IPS-18a (cell line): ENCODE data around the gene SIGLEC9.

Experiments
- H3K27ac ChIP-seq: one replicate; pipeline ENCODE4 v1.5.1; 2013; ENCODE audit warnings: low read length
- H3K27me3 ChIP-seq: one replicate; pipeline ENCODE4 v1.6.1; 2013; ENCODE audit warnings: mild to moderate bottlenecking, low read length; ENCODE audit not compliant: control insufficient read depth, insufficient read depth
- H3K36me3 ChIP-seq: one replicate; pipeline ENCODE4 v1.6.1; 2013; ENCODE audit warnings: low read depth, low read length; ENCODE audit not compliant: control insufficient read depth
- H3K4me1 ChIP-seq: one replicate; pipeline ENCODE4 v1.6.1; 2013; ENCODE audit warnings: low read depth, low read length; ENCODE audit not compliant: control insufficient read depth
- H3K4me3 ChIP-seq: one replicate; pipeline ENCODE4 v1.5.1; 2013; ENCODE audit warnings: low read length
- H3K9ac ChIP-seq: one replicate; pipeline ENCODE4 v1.6.1; 2013; ENCODE audit warnings: mild to moderate bottlenecking, low read length, moderate library complexity
- H3K9me3 ChIP-seq: one replicate; pipeline ENCODE4 v1.6.1; 2013; ENCODE audit warnings: low read depth, low read length; ENCODE audit not compliant: control insufficient read depth

SIGLEC9 gene

DNA sequence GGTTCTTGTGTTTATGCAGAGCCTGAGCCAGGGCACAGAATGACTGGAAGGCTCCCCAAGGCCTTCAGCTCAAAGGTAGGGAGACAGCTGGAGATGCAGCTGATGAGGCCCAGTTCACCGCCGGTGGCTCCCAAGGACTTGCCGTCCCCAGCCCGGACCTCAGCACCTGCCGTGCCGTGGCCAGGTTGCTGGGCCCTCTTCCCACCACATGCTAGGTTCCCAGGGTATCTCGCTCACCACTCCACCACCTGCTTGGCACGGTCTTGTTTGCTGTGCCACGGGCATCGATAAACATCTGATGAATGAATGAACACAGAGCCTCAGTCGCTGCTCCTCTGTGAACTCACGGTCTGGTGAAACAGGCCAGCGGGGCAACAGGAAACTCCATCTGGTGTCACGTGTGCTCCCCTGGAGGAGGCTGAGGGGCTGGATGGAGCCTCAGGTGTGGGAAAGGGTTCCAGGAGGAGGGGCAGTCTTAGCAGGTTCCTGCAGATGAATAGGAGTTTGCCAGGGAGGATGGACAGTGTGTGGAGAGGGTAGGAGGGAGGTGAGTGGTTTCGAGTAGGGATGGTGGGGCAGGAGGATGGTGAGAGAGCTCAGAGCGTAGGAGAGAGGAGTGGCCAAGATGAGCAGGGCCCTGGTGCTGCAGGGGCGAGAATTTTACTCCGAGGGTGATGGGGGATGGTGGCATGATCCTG is 38.4 kb upstream of the SIGLEC9 start:
- H3K27me3 ChIP-seq, result no peaks in the 10 kb centered on the region
- no peaks in the 10 kb centered on the region for H3K36me3 ChIP-seq
- no peak overlapping the region for H3K4me3 ChIP-seq
- no peaks in the 10 kb centered on the region for H3K4me1 ChIP-seq
- H3K27ac ChIP-seq, result no peak overlapping the region
- no peak overlapping the region for H3K9ac ChIP-seq
- H3K9me3 ChIP-seq, result no peaks in the 10 kb centered on the region

DNA sequence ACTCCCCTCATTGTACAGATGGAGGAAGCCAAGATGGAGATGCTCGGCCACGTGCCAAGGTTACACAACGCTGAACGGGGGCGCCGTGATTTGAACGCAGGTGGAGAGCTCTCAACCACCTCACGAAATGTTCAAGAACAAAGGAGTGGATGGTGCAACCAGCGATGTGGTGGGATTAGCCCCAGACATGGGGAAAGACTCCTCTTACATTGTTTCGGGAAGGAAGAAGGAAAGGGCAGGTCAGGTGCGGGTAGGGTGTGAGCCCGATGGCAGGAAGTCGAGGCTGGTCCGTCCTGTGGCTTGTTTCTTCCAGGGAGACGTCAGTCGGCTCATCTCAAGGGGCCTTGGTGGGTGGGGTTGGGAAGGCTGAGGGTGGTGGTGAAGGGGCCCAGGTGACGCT is 34.9 kb upstream of the SIGLEC9 start:
- Histone ChIP-seq H3K27ac (no peak overlapping the region), H3K9me3 (no peaks in the 10 kb centered on the region), H3K27me3 (no peaks in the 10 kb centered on the region), H3K36me3 (no peaks in the 10 kb centered on the region), H3K9ac (no peak overlapping the region), H3K4me3 (no peak overlapping the region), H3K4me1 (peaks cover 3% of the 10 kb centered on the region)

DNA sequence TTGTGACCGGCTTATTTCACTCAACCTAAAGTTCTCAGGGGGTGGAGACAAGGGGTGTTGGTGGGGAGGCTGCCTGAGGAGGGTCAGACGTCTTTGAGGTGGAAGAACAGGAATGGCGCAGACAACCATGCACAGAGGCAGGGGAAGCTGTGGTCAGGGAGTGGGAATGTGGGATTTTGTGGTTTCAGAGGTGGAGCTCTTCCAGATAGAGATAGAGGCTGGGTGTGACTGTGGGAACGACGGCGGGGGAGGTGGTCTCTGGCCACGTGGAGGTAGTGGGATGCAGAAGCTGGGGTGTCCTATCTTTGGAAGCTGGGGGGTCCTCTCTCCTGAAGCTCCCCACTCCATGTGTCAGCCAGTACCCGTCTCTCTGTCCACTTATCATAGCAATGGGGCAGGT is 34.2 kb upstream of the SIGLEC9 start:
- H3K9ac ChIP-seq, result no peak overlapping the region
- no peaks in the 10 kb centered on the region for H3K27me3 ChIP-seq
- no peak overlapping the region for H3K4me3 ChIP-seq
- no peak overlapping the region for H3K27ac ChIP-seq
- no peaks in the 10 kb centered on the region for H3K9me3 ChIP-seq
- peaks cover 3% of the 10 kb centered on the region for H3K4me1 ChIP-seq
- no peaks in the 10 kb centered on the region for H3K36me3 ChIP-seq

DNA sequence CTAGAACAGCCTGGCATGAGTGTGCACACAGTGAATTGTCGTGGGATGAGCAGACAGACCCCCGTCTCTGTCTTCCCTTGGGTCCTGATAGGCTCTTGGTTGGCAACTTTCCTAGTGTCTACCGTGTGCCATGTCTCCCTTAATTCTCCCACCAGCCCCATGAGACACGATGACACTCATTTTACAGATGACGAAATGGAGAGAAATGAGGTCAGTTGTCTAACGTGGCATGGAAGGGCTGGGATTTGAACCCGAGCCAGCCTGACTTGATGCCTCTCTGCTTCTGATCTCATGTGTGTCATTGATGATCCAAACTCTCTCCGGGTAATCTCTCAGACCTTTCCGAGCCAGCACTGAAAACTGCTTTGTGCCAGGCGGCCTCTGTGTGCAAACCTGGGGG is 33.6 kb upstream of the SIGLEC9 start:
- Histone ChIP-seq H3K4me3 (no peak overlapping the region), H3K27ac (no peak overlapping the region), H3K36me3 (no peaks in the 10 kb centered on the region), H3K4me1 (peaks cover 3% of the 10 kb centered on the region), H3K9me3 (no peaks in the 10 kb centered on the region), H3K27me3 (no peaks in the 10 kb centered on the region), H3K9ac (no peak overlapping the region)

DNA sequence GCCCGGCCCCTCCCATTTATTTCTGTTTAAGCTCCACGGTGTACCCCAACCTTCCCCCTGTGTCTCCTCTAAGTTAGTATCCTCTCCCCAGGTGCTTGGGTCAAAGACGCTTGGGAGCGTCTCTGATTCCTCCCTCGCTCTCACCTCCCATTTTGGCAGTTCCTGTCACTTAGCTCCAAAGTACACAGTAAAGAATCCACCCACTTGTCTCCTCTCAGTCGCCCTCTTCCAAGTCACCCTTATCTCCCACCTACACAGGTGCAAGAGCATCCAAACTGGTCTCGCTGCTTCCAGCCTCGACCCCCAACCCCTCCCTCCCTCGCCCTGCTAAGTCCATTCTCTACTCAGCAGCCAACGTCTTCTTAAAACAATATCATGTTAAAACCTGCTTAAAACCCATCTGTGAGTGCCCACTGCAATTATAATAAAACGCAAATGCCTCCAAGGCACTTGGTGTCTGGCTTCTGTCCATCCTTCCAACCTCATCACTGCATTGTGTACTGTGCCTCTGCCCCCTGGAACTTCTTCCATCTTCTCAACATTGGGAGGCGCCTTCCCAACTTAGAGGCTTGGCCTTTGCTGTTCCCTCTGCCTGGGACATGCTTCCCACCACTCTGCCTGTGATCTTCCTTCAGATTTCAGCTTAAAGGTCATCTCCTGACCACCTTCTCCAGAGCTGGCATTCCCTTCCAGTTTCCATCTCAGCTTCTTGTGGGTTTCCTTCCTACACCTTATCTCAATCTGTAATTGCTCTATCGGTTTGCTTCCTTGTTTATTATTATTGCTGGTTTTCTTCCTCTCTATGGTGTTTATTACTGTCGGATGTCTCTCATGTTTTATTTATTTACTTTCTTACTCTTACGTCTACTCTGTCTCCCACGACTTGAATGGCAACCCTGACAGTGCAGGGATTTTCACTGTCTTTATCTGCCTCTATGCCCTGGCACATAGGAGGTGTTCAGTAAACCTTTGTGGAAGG is 32.5 kb upstream of the SIGLEC9 start:
- peaks cover 3% of the 10 kb centered on the region for H3K4me1 ChIP-seq
- no peak overlapping the region for H3K9ac ChIP-seq
- no peak overlapping the region for H3K4me3 ChIP-seq
- H3K27me3 ChIP-seq, result no peaks in the 10 kb centered on the region
- no peaks in the 10 kb centered on the region for H3K9me3 ChIP-seq
- H3K27ac ChIP-seq, result no peak overlapping the region
- H3K36me3 ChIP-seq, result no peaks in the 10 kb centered on the region

DNA sequence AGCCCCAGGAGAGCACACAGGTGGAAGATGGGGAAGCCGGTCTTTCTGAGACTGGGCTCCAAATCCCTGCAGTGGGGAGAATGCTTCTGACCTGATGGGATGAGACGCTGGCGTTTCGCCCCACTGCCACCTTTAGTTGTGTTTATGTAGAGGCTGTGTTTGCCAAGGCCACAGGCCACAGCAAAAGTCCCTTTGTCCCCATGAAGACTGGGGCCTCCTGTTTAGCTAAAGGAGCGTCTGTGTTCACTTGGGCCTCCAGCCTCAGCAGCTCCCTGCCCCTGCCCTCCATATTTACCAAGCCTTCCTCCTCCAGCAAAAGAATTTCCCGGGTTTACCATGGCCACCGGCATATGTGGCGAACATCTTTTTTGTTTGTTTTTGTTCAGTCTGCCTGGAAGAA is 31.6 kb upstream of the SIGLEC9 start:
- H3K9ac ChIP-seq, result no peak overlapping the region
- H3K27ac ChIP-seq, result no peak overlapping the region
- H3K36me3 ChIP-seq, result no peaks in the 10 kb centered on the region
- no peaks in the 10 kb centered on the region for H3K27me3 ChIP-seq
- H3K4me3 ChIP-seq, result no peak overlapping the region
- H3K9me3 ChIP-seq, result no peaks in the 10 kb centered on the region
- peaks cover 3% of the 10 kb centered on the region for H3K4me1 ChIP-seq

DNA sequence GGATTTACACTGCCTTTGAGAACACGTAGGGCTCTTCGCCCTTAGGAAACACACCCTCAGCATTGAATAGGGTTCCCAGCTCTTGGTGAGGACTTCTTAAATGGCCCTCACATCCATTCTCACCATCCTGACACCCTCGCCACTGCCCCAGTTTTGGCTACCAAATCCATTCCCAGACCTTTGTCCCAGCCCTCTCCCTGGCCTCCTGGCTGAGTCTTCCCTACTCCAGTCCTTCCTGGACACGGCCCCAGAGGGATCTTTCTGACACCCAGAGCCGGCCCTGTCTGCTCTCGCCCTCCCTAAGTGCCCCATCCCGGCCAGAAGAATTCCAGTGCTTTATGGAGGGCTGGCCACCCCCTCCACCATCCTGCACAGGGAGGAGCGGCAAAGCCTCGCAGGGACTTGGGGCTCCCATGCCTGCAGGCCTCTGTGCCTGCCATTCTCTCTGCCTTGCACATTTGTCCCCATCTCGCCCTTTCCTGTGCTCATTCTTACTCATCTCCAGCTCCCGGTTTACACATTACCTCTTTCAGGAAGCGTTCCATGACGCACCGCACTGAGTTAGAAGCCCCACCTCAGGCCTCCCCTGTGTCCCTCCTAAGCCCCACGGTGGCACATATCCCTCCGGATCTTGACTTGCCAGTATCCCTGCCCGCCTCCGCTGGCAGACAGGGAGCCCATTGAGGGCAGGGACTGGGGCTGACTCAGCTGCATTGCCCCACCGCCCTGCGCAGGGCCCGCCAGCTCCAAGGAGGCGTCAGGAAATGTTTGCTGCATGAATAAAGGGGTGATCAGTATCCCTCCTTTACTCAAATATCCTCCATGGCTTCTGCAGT is 31.0 kb upstream of the SIGLEC9 start:
- H3K27ac ChIP-seq, result no peak overlapping the region
- H3K36me3 ChIP-seq, result no peaks in the 10 kb centered on the region

DNA sequence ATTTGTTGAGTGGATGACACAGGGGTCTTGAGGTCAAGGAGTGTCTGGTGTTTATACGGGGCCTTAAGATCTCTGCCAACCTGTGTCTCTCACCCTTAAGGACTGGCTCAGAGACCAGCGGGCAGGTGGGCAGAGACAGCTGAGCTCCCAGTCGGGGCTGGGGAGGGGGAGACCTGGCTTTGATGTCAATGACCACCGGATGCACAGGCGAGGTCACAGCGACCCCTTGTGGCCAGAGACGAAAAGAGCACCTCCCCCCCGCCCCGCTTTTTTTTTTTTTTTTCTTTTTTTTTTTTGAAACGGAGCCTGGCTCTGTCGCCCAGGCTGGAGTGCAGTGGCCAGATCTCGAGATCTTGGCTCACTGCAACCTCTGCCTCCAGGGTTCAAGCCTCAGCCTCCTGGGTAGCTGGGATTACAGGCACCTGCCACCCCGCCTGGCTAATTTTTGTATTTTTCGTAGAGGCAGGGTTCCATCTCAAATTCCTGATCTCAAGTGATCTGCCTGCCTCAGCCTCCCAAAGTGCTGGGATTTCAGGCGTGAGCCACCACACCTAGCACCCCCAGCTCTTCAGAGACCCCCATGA is 29.9 kb upstream of the SIGLEC9 start:
- Histone ChIP-seq H3K9ac (no peak overlapping the region), H3K9me3 (no peaks in the 10 kb centered on the region), H3K36me3 (no peaks in the 10 kb centered on the region), H3K27me3 (no peaks in the 10 kb centered on the region), H3K4me3 (no peak overlapping the region), H3K4me1 (peaks cover 3% of the 10 kb centered on the region), H3K27ac (no peak overlapping the region)

More for the DNA sequence above, 31.0 kb upstream of the SIGLEC9 start:
- H3K9ac ChIP-seq, result no peak overlapping the region
- H3K4me3 ChIP-seq, result no peak overlapping the region
- H3K9me3 ChIP-seq, result no peaks in the 10 kb centered on the region
- no peaks in the 10 kb centered on the region for H3K27me3 ChIP-seq
- peaks cover 3% of the 10 kb centered on the region for H3K4me1 ChIP-seq

DNA sequence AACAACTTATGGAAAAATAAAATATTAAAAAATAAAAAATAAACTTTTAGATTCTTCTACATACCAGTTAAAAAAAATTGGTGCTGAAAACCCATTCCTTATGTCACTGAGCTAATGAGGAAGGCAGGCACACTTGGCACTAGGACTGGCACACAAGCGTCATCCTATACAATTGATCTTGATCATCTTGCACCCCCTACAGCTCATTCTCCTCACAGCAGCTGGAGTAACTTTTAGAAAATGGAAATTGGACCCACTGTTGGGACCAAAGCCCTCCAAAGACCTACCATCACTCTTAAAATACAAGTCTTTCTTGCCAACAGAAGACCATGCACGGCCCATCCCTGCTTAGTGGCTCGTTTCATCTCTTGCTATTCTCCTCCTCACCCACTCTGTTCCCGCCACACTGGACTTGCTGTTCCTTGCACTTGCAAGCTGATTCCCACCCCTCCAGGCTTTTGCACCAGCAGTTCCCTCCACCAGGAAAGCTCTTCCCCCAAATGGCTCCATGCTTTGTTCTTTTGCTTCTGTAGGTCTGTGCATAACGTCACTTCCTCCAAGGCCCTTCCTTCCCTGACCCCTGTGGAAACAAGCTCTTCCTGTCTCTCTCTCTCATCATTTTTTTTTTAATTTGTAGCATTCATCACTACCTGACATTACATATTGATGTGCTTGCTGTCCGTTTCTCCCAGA is 28.1 kb upstream of the SIGLEC9 start:
- peaks cover 3% of the 10 kb centered on the region for H3K4me1 ChIP-seq
- H3K27ac ChIP-seq, result no peak overlapping the region
- no peak overlapping the region for H3K4me3 ChIP-seq
- H3K36me3 ChIP-seq, result no peaks in the 10 kb centered on the region
- H3K27me3 ChIP-seq, result no peaks in the 10 kb centered on the region
- H3K9ac ChIP-seq, result no peak overlapping the region
- no peaks in the 10 kb centered on the region for H3K9me3 ChIP-seq

DNA sequence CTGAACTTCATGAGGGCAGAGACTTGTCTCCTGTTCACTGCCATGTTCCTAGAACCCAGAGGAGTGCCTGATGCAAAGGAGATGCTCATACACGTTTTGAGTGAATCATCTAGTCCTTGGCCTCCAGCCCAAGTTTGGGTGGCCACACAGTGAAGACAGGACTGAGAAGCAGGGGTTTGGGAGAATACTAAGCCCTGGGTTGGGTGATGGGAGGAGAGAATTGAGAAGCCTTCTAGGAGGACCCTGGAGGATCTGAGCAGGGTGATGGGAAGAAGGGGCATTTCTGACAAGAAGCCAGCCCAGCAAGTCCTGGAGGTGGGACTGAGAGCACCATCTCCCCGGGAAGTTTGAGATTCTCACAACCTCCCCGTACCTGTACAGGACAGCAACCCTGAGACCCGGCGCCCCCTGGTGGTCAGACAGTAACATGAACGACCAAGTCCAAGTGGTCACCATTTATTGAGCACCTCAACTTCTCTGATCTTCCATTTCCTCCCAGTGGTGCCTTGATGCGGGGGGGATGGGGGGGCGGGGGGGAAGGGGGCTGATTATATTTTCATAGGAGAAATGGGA is 27.5 kb upstream of the SIGLEC9 start:
- Histone ChIP-seq H3K9me3 (no peaks in the 10 kb centered on the region), H3K27me3 (no peaks in the 10 kb centered on the region), H3K36me3 (no peaks in the 10 kb centered on the region), H3K27ac (no peak overlapping the region), H3K4me3 (no peak overlapping the region), H3K9ac (no peak overlapping the region), H3K4me1 (peaks cover 3% of the 10 kb centered on the region)
